ENCODE results near the gene CACNA1C.
"Not testable (repeated sequence)": the region's sequence is repeated elsewhere in the genome, so short reads cannot be mapped to it uniquely, and the experiment has no call there.

Gene CACNA1C

GRCh38 chr12:2465681-2466080 lies 412.9 kb downstream of the CACNA1C start:
- no peak for DNase-seq

- DNase-seq = no peak
Observed at GRCh38 chr12:2466211-2466610, 413.4 kb downstream of the CACNA1C start.

- no peak for DNase-seq
Observed at GRCh38 chr12:2467447-2468195, 414.8 kb downstream of the CACNA1C start.

GRCh38 chr12:2475984-2476383 lies 423.2 kb downstream of the CACNA1C start:
- DNase-seq = no peak

GRCh38 chr12:2477009-2477766 lies 424.4 kb downstream of the CACNA1C start:
- DNase-seq = no peak

GRCh38 chr12:2479851-2480535 lies 427.2 kb downstream of the CACNA1C start:
- DNase-seq = no peak

- no peak for DNase-seq
Observed at GRCh38 chr12:2481346-2481745, 428.6 kb downstream of the CACNA1C start.

GRCh38 chr12:2481951-2482350 lies 429.2 kb downstream of the CACNA1C start:
- DNase-seq = no peak

GRCh38 chr12:2482938-2483660 lies 430.3 kb downstream of the CACNA1C start:
- DNase-seq = no peak

GRCh38 chr12:2483713-2484112 lies 430.9 kb downstream of the CACNA1C start:
- DNase-seq = no peak

GRCh38 chr12:2484141-2484776 lies 431.5 kb downstream of the CACNA1C start:
- no peak for DNase-seq

- DNase-seq = no peak
Observed at GRCh38 chr12:2485681-2486080, 432.9 kb downstream of the CACNA1C start.

GRCh38 chr12:2486796-2487195 lies 434.0 kb downstream of the CACNA1C start:
- no peak for DNase-seq

GRCh38 chr12:2487278-2487677 lies 434.5 kb downstream of the CACNA1C start:
- no peak for DNase-seq

- no peak for DNase-seq
Observed at GRCh38 chr12:2488131-2488530, 435.3 kb downstream of the CACNA1C start.

- no peak for DNase-seq
Observed at GRCh38 chr12:2488596-2488995, 435.8 kb downstream of the CACNA1C start.

GRCh38 chr12:2489275-2489674 lies 436.5 kb downstream of the CACNA1C start:
- no peak for DNase-seq

- DNase-seq = no peak
Observed at GRCh38 chr12:2490831-2491230, 438.0 kb downstream of the CACNA1C start.

GRCh38 chr12:2491349-2491748 lies 438.6 kb downstream of the CACNA1C start:
- not testable (repeated sequence) for DNase-seq

- no peak for DNase-seq
Observed at GRCh38 chr12:2492236-2492635, 439.4 kb downstream of the CACNA1C start.

GRCh38 chr12:2493086-2493485 lies 440.3 kb downstream of the CACNA1C start:
- no peak for DNase-seq

- DNase-seq = peak; percentile 23 to 52
Observed at GRCh38 chr12:2494486-2495192, 441.9 kb downstream of the CACNA1C start.
